Nephron (organoid): Measurements from ENCODE around the gene PPP2CA.

Experiments
- H3K27ac Mint-ChIP-seq, 3 experiments: 2 replicates each; pipeline ENCODE4 v1.8.0; 2020; ENCODE audit warnings: mixed read lengths in 3 of 3, mild to moderate bottlenecking in 2 of 3, moderate library complexity in 1 of 3
- H3K27me3 Mint-ChIP-seq: 2 replicates; pipeline ENCODE4 v1.8.0; 2021; ENCODE audit warnings: low read depth, mild to moderate bottlenecking, moderate library complexity, mixed read lengths
- H3K36me3 Mint-ChIP-seq: 2 replicates; pipeline ENCODE4 v1.8.0; 2020; ENCODE audit warnings: low read depth, mixed read lengths
- H3K4me1 Mint-ChIP-seq: 2 replicates; pipeline ENCODE4 v1.8.0; 2020; ENCODE audit warnings: mixed read lengths
- H3K4me3 Mint-ChIP-seq, 3 experiments: 2 replicates each; pipeline ENCODE4 v1.8.0; 2020; ENCODE audit warnings: mild to moderate bottlenecking in 3 of 3, mixed read lengths in 3 of 3, moderate library complexity in 2 of 3
- H3K9me3 Mint-ChIP-seq: 2 replicates; pipeline ENCODE4 v1.8.0; 2020; ENCODE audit warnings: mixed read lengths
- TF ChIP-seq, protein P1 (sequence below), 3 experiments: fragments of 200-600 bp; sonication (generic); IDR thresholded peaks; one replicate each; pipeline ENCODE4 v1.5.0; 2021; ENCODE audit warnings: antibody characterized with exemption in 3 of 3; ENCODE audit not compliant: unreplicated experiment in 3 of 3

PPP2CA gene

DNA sequence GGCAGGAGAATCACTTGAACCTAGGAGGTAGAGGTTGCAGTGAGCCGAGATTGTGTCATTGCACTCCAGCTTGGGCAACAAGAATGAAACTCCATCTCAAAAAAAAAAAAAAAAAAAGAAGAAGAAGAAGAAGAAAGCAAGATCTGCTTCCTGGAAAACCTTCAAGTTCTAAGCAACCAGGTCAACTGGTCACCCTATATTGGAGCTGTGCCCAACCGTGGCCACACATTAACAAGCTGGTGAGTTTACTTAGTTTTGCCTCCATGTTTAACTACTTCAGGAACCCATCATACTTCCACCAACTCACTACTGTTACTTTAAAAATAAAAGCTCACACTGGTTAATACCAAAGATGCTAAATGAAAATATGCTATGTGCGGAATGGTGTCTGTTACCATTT is 36.8 kb downstream of the PPP2CA start:
- TF ChIP-seq, protein P1, sequence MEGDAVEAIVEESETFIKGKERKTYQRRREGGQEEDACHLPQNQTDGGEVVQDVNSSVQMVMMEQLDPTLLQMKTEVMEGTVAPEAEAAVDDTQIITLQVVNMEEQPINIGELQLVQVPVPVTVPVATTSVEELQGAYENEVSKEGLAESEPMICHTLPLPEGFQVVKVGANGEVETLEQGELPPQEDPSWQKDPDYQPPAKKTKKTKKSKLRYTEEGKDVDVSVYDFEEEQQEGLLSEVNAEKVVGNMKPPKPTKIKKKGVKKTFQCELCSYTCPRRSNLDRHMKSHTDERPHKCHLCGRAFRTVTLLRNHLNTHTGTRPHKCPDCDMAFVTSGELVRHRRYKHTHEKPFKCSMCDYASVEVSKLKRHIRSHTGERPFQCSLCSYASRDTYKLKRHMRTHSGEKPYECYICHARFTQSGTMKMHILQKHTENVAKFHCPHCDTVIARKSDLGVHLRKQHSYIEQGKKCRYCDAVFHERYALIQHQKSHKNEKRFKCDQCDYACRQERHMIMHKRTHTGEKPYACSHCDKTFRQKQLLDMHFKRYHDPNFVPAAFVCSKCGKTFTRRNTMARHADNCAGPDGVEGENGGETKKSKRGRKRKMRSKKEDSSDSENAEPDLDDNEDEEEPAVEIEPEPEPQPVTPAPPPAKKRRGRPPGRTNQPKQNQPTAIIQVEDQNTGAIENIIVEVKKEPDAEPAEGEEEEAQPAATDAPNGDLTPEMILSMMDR (IDR thresholded peaks at IDR 0.05; ENCODE audit: unreplicated experiment in 3 of 3) = no peak
- H3K4me3 Mint-ChIP-seq = no peak overlapping the region
- no peaks in the 10 kb centered on the region for H3K4me1 Mint-ChIP-seq
- no peaks in the 10 kb centered on the region for H3K27me3 Mint-ChIP-seq
- H3K9me3 Mint-ChIP-seq = no peaks in the 10 kb centered on the region
- peaks cover 4% of the 10 kb centered on the region for H3K36me3 Mint-ChIP-seq
- no peak overlapping the region for H3K27ac Mint-ChIP-seq

DNA sequence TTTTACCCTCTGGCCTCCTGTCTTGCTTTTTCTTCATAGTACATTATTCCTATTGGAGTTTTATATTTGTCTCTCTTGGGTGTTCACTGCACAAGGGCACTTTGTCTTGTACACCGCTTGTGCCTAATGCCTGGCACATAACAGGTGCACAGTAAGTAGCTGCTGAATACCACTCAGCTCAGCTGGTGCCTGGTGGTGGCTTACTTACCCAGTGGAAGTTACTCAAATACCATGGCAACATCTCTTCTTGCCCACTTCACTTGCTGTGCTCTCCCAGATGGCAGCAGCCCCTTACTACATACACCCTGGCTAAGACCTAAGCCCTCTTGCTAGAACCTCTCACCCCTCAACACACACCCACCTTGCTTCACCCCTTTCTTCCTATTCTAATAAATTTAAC is 37.8 kb downstream of the PPP2CA start:
- TF ChIP-seq, protein P1 (IDR thresholded peaks at IDR 0.05; ENCODE audit: unreplicated experiment in 3 of 3) = no peak
- H3K27me3 Mint-ChIP-seq = no peaks in the 10 kb centered on the region
- no peak overlapping the region for H3K27ac Mint-ChIP-seq
- no peaks in the 10 kb centered on the region for H3K4me1 Mint-ChIP-seq
- no peaks in the 10 kb centered on the region for H3K9me3 Mint-ChIP-seq
- no peak overlapping the region for H3K4me3 Mint-ChIP-seq
- H3K36me3 Mint-ChIP-seq = no peaks in the 10 kb centered on the region

DNA sequence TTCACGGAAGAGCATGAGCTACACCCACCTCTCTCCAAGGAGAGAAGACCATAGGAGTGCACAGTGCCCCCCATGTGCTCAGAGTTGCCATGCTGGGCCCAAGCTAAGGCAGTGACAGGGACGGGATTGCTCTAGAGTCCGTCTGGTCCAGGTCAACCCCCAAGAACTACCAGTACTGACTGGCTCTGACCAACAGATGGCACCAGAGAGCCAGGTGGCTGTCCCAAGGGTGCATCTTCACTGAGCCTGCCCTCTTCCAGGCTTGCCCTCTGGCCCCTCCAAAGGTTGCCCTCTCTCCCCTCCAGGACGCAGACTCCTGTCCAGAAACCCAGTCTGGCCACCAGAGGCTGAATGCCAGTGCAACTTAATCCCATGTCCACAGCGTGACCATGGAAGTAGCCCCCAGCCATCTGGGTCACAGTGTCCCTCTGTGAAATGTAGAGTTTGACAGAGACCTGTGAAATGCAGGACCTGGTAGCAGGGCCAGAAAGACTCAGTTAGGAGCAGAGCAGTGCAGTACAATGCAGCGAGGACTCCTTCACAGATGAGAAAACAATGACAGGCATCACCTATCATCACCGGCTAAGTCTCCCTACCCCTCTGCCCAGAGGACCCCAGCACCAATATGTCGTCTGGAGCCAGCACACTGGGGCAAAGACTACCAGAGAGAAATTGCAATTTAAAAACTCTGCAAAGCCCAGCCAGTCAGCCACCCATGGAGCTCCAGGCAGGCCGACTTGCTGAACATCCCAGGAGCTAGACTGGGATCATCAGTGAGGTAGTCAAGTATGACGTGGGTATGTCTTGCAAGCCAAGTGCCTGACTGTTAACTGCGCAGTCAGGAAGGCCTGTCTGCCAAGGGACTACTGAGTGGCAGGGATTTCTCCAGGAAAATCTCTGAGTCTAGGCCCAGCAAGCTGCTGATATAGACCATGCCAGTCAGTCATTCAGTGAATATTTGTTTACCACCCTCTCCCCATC is 41.4 kb downstream of the PPP2CA start:
- TF ChIP-seq, protein P1 (IDR thresholded peaks at IDR 0.05; ENCODE audit: unreplicated experiment in 3 of 3) = peak; percentile 72 to 84 (median 81)
- no peak overlapping the region for H3K27ac Mint-ChIP-seq
- no peak overlapping the region for H3K4me3 Mint-ChIP-seq
- no peaks in the 10 kb centered on the region for H3K9me3 Mint-ChIP-seq
- peaks cover under 1% of the 10 kb centered on the region for H3K27me3 Mint-ChIP-seq
- no peaks in the 10 kb centered on the region for H3K36me3 Mint-ChIP-seq
- no peaks in the 10 kb centered on the region for H3K4me1 Mint-ChIP-seq

DNA sequence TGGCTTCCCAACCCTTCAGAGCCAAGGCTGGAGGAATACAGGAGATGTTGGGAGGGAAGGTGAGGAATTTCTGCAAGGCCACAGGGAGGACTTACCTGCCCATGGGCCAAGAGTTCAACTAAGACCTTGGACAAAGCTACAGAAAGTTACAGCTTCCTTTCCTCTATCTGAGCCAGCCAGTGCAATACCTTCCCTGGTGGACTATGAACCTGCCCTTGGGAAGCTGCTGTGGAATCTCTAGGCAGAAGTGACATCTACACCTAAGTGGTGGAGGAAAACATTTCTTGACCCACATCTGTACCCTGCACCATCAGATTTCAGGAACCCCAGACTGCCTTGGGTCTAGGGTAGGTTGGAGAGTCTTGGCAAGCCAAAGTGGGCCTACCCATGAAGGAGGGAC is 42.4 kb downstream of the PPP2CA start:
- TF ChIP-seq, protein P1 (IDR thresholded peaks at IDR 0.05; ENCODE audit: unreplicated experiment in 3 of 3) = no peak
- Mint-ChIP-seq H3K27ac (no peak overlapping the region), H3K9me3 (no peaks in the 10 kb centered on the region), H3K27me3 (peaks cover 4% of the 10 kb centered on the region), H3K4me1 (no peaks in the 10 kb centered on the region), H3K36me3 (no peaks in the 10 kb centered on the region), H3K4me3 (no peak overlapping the region)

DNA sequence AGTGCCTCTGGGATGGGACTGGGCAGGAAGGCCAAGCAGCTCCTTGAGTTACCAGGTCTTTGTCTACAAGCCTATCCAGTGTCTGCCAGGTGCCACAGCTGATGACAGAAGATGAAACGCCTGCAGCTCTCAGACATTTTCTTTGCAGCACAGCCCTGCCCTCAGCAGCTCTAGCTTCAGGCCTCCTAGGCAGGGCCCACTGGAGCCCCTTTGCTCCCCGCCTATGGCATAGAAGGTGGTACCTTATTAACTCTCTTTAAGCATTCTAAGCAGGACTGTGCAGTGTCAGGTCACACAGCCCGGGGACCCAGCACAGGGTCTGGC is 47.8 kb downstream of the PPP2CA start:
- H3K36me3 Mint-ChIP-seq = peaks cover 13% of the 10 kb centered on the region
- H3K9me3 Mint-ChIP-seq = no peaks in the 10 kb centered on the region
- H3K4me3 Mint-ChIP-seq = peak overlapping the region; percentile 97 to 99 (median 97)
- H3K27ac Mint-ChIP-seq = peak overlapping the region; percentile 99 to 100 (median 99)
- peaks cover 4% of the 10 kb centered on the region for H3K27me3 Mint-ChIP-seq
- TF ChIP-seq, protein P1 (IDR thresholded peaks at IDR 0.05; ENCODE audit: unreplicated experiment in 3 of 3) = no peak
- H3K4me1 Mint-ChIP-seq = peaks cover 13% of the 10 kb centered on the region
